Trophoblast cell (in vitro differentiated cells and primary cell): ENCODE data around the gene ADRA2B.
"Not testable (repeated sequence)": the region's sequence is repeated elsewhere in the genome, so short reads cannot be mapped to it uniquely, and the experiment has no call there.

Experiments
- DNase-seq, 2 donors: peaks; one replicate each; pipeline ENCODE4 v3.0.0-alpha.2; 2016
- H2AFZ ChIP-seq: 2 replicates; pipeline ENCODE4 v1.6.1; 2013; ENCODE audit warnings: low read length, moderate library complexity, mild to moderate bottlenecking; ENCODE audit not compliant: insufficient read depth, poor library complexity
- H2AK5ac ChIP-seq: 2 replicates; pipeline ENCODE4 v1.6.1; 2013; ENCODE audit warnings: mild to moderate bottlenecking, low read length
- H2BK120ac ChIP-seq: 2 replicates; pipeline ENCODE4 v1.6.1; 2013; ENCODE audit warnings: low read length, mild to moderate bottlenecking, moderate library complexity; ENCODE audit not compliant: insufficient read depth, poor library complexity
- H2BK12ac ChIP-seq: 2 replicates; pipeline ENCODE4 v1.6.1; 2013; ENCODE audit warnings: mild to moderate bottlenecking, low read length, moderate library complexity
- H2BK5ac ChIP-seq: 2 replicates; pipeline ENCODE4 v1.6.1; 2013; ENCODE audit warnings: low read length, low read depth, moderate library complexity, mild to moderate bottlenecking; ENCODE audit not compliant: poor library complexity
- H3K14ac ChIP-seq: 2 replicates; pipeline ENCODE4 v1.6.1; 2013; ENCODE audit warnings: mild to moderate bottlenecking, low read length
- H3K18ac ChIP-seq: 2 replicates; pipeline ENCODE4 v1.6.1; 2013; ENCODE audit warnings: mild to moderate bottlenecking, low read length
- H3K23ac ChIP-seq: 2 replicates; pipeline ENCODE4 v1.6.1; 2013; ENCODE audit warnings: low read length
- H3K27ac ChIP-seq: 2 replicates; pipeline ENCODE4 v1.5.1; 2013; ENCODE audit warnings: low read depth, mild to moderate bottlenecking, inconsistent platforms, low read length, moderate library complexity
- H3K27me3 ChIP-seq: 2 replicates; pipeline ENCODE4 v1.6.1; 2013; ENCODE audit warnings: inconsistent platforms, mild to moderate bottlenecking, low read length, moderate library complexity; ENCODE audit not compliant: insufficient read depth
- H3K36me3 ChIP-seq, 2 experiments: 1 replicate in 1 of 2; 2 replicates in 1 of 2; pipeline ENCODE4 v1.6.1; 2013; ENCODE audit warnings: low read length in 2 of 2, mild to moderate bottlenecking in 2 of 2, moderate library complexity in 1 of 2; ENCODE audit not compliant: insufficient read depth in 2 of 2, control insufficient read depth in 1 of 2
- H3K4ac ChIP-seq: 2 replicates; pipeline ENCODE4 v1.6.1; 2013; ENCODE audit warnings: low read depth, mild to moderate bottlenecking, low read length, moderate library complexity
- H3K4me1 ChIP-seq, 2 experiments: 1 replicate in 1 of 2; 2 replicates in 1 of 2; pipeline ENCODE4 v1.6.1; 2013; ENCODE audit warnings: low read length in 2 of 2, mild to moderate bottlenecking in 2 of 2, moderate library complexity in 1 of 2; ENCODE audit not compliant: insufficient read depth in 2 of 2, control insufficient read depth in 1 of 2
- H3K4me2 ChIP-seq: 2 replicates; pipeline ENCODE4 v1.6.1; 2013; ENCODE audit warnings: inconsistent platforms, mild to moderate bottlenecking, low read length, moderate library complexity
- H3K4me3 ChIP-seq: 2 replicates; pipeline ENCODE4 v1.5.1; 2013; ENCODE audit warnings: mild to moderate bottlenecking, low read depth, low read length, inconsistent platforms
- H3K79me1 ChIP-seq: one replicate; pipeline ENCODE4 v1.6.1; 2013; ENCODE audit warnings: low read length
- H3K79me2 ChIP-seq: 2 replicates; pipeline ENCODE4 v1.6.1; 2013; ENCODE audit warnings: low read length, mild to moderate bottlenecking; ENCODE audit not compliant: control insufficient read depth, insufficient read depth, poor library complexity
- H3K9ac ChIP-seq: 2 replicates; pipeline ENCODE4 v1.6.1; 2013; ENCODE audit warnings: mild to moderate bottlenecking, low read length
- H3K9me3 ChIP-seq: 2 replicates; pipeline ENCODE4 v1.6.1; 2013; ENCODE audit warnings: low read depth, mild to moderate bottlenecking, control low read depth, inconsistent platforms, low read length; ENCODE audit not compliant: insufficient read depth
- H4K12ac ChIP-seq: 2 replicates; pipeline ENCODE4 v1.6.1; 2013; ENCODE audit warnings: low read depth, mild to moderate bottlenecking, low read length, moderate library complexity
- H4K8ac ChIP-seq: 2 replicates; pipeline ENCODE4 v1.6.1; 2013; ENCODE audit warnings: low read depth, mild to moderate bottlenecking, low read length, moderate library complexity
- H4K91ac ChIP-seq: one replicate; pipeline ENCODE4 v1.6.1; 2013; ENCODE audit warnings: low read depth, mild to moderate bottlenecking, low read length, moderate library complexity
- WGBS: extraction: QIAGEN DNeasy Blood & Tissue Kit; methylation state at CpG from one replicate; pipeline ENCODE4 v1.1.7; 2013; ENCODE audit warnings: missing lambda C conversion rate; ENCODE audit not compliant: insufficient read length, insufficient coverage; ENCODE audit errors: extremely low coverage; 5-methylcytosine and 5-hydroxymethylcytosine counted together

ADRA2B gene

GRCh38 chr2:96071977-96072491 is 44.3 kb downstream of the ADRA2B start:
- not testable (repeated sequence) for H3K18ac ChIP-seq, H3K9me3 ChIP-seq, H4K12ac ChIP-seq, DNase-seq, H2BK120ac ChIP-seq, H2BK12ac ChIP-seq, H3K4me2 ChIP-seq, H3K4me3 ChIP-seq, H4K8ac ChIP-seq, H2AFZ ChIP-seq, H3K9ac ChIP-seq, H4K91ac ChIP-seq, H3K14ac ChIP-seq, H2BK5ac ChIP-seq, H3K23ac ChIP-seq, H2AK5ac ChIP-seq, H3K4ac ChIP-seq, H3K36me3 ChIP-seq, H3K27me3 ChIP-seq, H3K79me2 ChIP-seq, H3K27ac ChIP-seq, H3K79me1 ChIP-seq
- H3K4me1 ChIP-seq: peaks cover 10 to 13% of the 10 kb centered on the region in 2 experiments
- WGBS: no CpG with 5 or more reads among the region's 8 CpGs

GRCh38 chr2:96071087-96071976 is 45.0 kb downstream of the ADRA2B start:
- not testable (repeated sequence) for H3K4me2 ChIP-seq, H3K4me3 ChIP-seq, H3K27me3 ChIP-seq, H2BK12ac ChIP-seq, H2BK120ac ChIP-seq, H3K36me3 ChIP-seq, H3K9ac ChIP-seq, H3K27ac ChIP-seq, H3K23ac ChIP-seq, H3K79me2 ChIP-seq, H3K4ac ChIP-seq, H4K12ac ChIP-seq, H3K14ac ChIP-seq, H2AFZ ChIP-seq, DNase-seq, H2AK5ac ChIP-seq, H4K8ac ChIP-seq, H3K9me3 ChIP-seq, H3K79me1 ChIP-seq, H3K18ac ChIP-seq, H2BK5ac ChIP-seq
- Histone ChIP-seq H4K91ac (peak overlapping the region; percentile 15), H3K4me1 (peaks cover 10 to 13% of the 10 kb centered on the region in 2 experiments)
- no CpG with 5 or more reads among the region's 16 CpGs for WGBS

- H3K4me1 ChIP-seq: peaks cover 10 to 13% of the 10 kb centered on the region in 2 experiments
- H4K12ac ChIP-seq, H4K91ac ChIP-seq, H3K23ac ChIP-seq, H3K4me3 ChIP-seq, H3K27ac ChIP-seq, H3K4ac ChIP-seq, H3K36me3 ChIP-seq, H3K9ac ChIP-seq, H3K79me1 ChIP-seq, H3K79me2 ChIP-seq, H2BK120ac ChIP-seq, H3K4me2 ChIP-seq, H2BK5ac ChIP-seq, H2AK5ac ChIP-seq, H2AFZ ChIP-seq, H4K8ac ChIP-seq, H2BK12ac ChIP-seq, H3K14ac ChIP-seq, H3K9me3 ChIP-seq, H3K27me3 ChIP-seq, H3K18ac ChIP-seq, DNase-seq: not testable (repeated sequence)
- no CpG with 5 or more reads among the region's 5 CpGs for WGBS
Measured at GRCh38 chr2:96070351-96070750, 46.0 kb downstream of the ADRA2B start.

- not testable (repeated sequence) for H3K4me2 ChIP-seq, H3K79me1 ChIP-seq, H4K8ac ChIP-seq, H3K23ac ChIP-seq, H4K12ac ChIP-seq, H2BK5ac ChIP-seq, H2AK5ac ChIP-seq, H3K4ac ChIP-seq, H2BK12ac ChIP-seq, H3K4me3 ChIP-seq, H3K18ac ChIP-seq, H3K27ac ChIP-seq, H3K14ac ChIP-seq, H3K79me2 ChIP-seq, H3K27me3 ChIP-seq, H3K9ac ChIP-seq, DNase-seq, H2AFZ ChIP-seq, H3K36me3 ChIP-seq, H2BK120ac ChIP-seq, H4K91ac ChIP-seq, H3K9me3 ChIP-seq
- no CpG with 5 or more reads among the region's 8 CpGs for WGBS
- H3K4me1 ChIP-seq: peaks cover 10 to 13% of the 10 kb centered on the region in 2 experiments
Measured at GRCh38 chr2:96069878-96070277, 46.5 kb downstream of the ADRA2B start.
